Measurements from ENCODE around the gene ELAVL1. TPM values are rescaled to one million over a fixed set of nuclear protein-coding genes. Genes with fewer than 3 reads are reported as not detected.
"Not testable (repeated sequence)": the region's sequence is repeated elsewhere in the genome, so short reads cannot be mapped to it uniquely, and the experiment has no call there.

The ELAVL1 gene
- total and polyA plus RNA-seq, 12 donors, result 12.8 to 78.9 (median 44.6) TPM

- Histone ChIP-seq H3K36me3 (replicated peaks in 1 of 2) (no peaks in the 10 kb centered on the region), H3K27me3 (no peaks in the 10 kb centered on the region), H3K27ac (no peak overlapping the region), H3K9me3 (replicated peaks in 1 of 3) (no peaks in the 10 kb centered on the region), H3K4me3 (no peak overlapping the region), H3K4me1 (replicated peaks in 1 of 2) (no peaks in the 10 kb centered on the region)
- DNase-seq, result no peak
- intact Hi-C loops (cut with DNase I), result no loop called here
- TF ChIP-seq CTCF (IDR thresholded peaks at IDR 0.05) (no peak), POLR2A (IDR thresholded peaks at IDR 0.05) (no peak)
- 84 to 93% (median 89%) methylated on average over 4 to 5 of the region's 5 CpGs for WGBS, 4 donors
These were observed 19.9 kb upstream of the ELAVL1 start for GRCh38 chr19:8025316-8025715.

GRCh38 chr19:8024256-8024655 lies 18.8 kb upstream of the ELAVL1 start:
- H3K36me3 ChIP-seq (replicated peaks in 1 of 2); H3K27ac ChIP-seq; H3K4me3 ChIP-seq; intact Hi-C loops (cut with DNase I); H3K4me1 ChIP-seq (replicated peaks in 1 of 2); DNase-seq; H3K27me3 ChIP-seq; H3K9me3 ChIP-seq (replicated peaks in 1 of 3): not testable (repeated sequence)
- WGBS, 4 donors, result 92 to 96% (median 92%) methylated on average over 3 of the region's 3 CpGs

GRCh38 chr19:8023371-8023770 lies 17.9 kb upstream of the ELAVL1 start:
- no peaks in the 10 kb centered on the region for H3K27me3 ChIP-seq
- 86 to 94% (median 91%) methylated on average over 5 of the region's 5 CpGs for WGBS, 4 donors
- no peak overlapping the region for H3K27ac ChIP-seq
- H3K9me3 ChIP-seq (replicated peaks in 1 of 3), result no peaks in the 10 kb centered on the region
- no peaks in the 10 kb centered on the region for H3K36me3 ChIP-seq (replicated peaks in 1 of 2)
- no peak overlapping the region for H3K4me3 ChIP-seq
- intact Hi-C loops (cut with DNase I), result no loop called here
- H3K4me1 ChIP-seq (replicated peaks in 1 of 2), result no peaks in the 10 kb centered on the region
- TF ChIP-seq POLR2A (IDR thresholded peaks at IDR 0.05) (no peak), CTCF (IDR thresholded peaks at IDR 0.05) (no peak)
- no peak for DNase-seq

- no peak overlapping the region for H3K27ac ChIP-seq
- intact Hi-C loops (cut with DNase I), result no loop called here
- 87 to 97% (median 92%) methylated on average over 13 of the region's 13 CpGs for WGBS, 4 donors
These were observed 16.8 kb upstream of the ELAVL1 start for GRCh38 chr19:8022275-8022674.

More at GRCh38 chr19:8022275-8022674, 16.8 kb upstream of the ELAVL1 start:
- Histone ChIP-seq H3K27me3 (no peaks in the 10 kb centered on the region), H3K36me3 (replicated peaks in 1 of 2) (no peaks in the 10 kb centered on the region), H3K9me3 (replicated peaks in 1 of 3) (no peaks in the 10 kb centered on the region), H3K4me1 (replicated peaks in 1 of 2) (no peaks in the 10 kb centered on the region), H3K4me3 (no peak overlapping the region)
- no peak for DNase-seq
- TF ChIP-seq POLR2A (IDR thresholded peaks at IDR 0.05), result no peak
- no peak for TF ChIP-seq CTCF (IDR thresholded peaks at IDR 0.05)

Data from adrenal gland (tissue), 12 donors.